GM18499 (cell line): ENCODE results near the gene TLCD3A.
"Not testable (repeated sequence)": the region's sequence is repeated elsewhere in the genome, so short reads cannot be mapped to it uniquely, and the experiment has no call there.

Experiments used
- ATAC-seq: cut with Tn5 transposase; IDR thresholded peaks from one replicate; pipeline ENCODE4 v1.9.1; 2021; ENCODE audit warnings: moderate number of reproducible peaks; ENCODE audit not compliant: insufficient read depth, unreplicated experiment

Gene TLCD3A

GRCh38 chr17:784143-784542 lies 51.7 kb downstream of the TLCD3A start:
- ATAC-seq = no peak

GRCh38 chr17:785901-786300 lies 53.5 kb downstream of the TLCD3A start:
- not testable (repeated sequence) for ATAC-seq

- ATAC-seq = no peak
These were observed 55.3 kb downstream of the TLCD3A start for GRCh38 chr17:787641-788221.

GRCh38 chr17:788551-788950 lies 56.2 kb downstream of the TLCD3A start:
- ATAC-seq = no peak

GRCh38 chr17:789160-789840 lies 56.9 kb downstream of the TLCD3A start:
- ATAC-seq = no peak

GRCh38 chr17:789931-790873 lies 57.8 kb downstream of the TLCD3A start:
- not testable (repeated sequence) for ATAC-seq

- not testable (repeated sequence) for ATAC-seq
These were observed 58.5 kb downstream of the TLCD3A start for GRCh38 chr17:790874-791247.

- no peak for ATAC-seq
These were observed 59.4 kb downstream of the TLCD3A start for GRCh38 chr17:791829-792228.

- ATAC-seq = no peak
These were observed 59.9 kb downstream of the TLCD3A start for GRCh38 chr17:792277-792676.
